ENCODE results near the gene MIS12. TPM values are rescaled to one million over a fixed set of nuclear protein-coding genes. Genes with fewer than 3 reads are reported as not detected.

Gene MIS12
- polyA plus RNA-seq, 4 donors = 7.6 to 21.0 (median 11.3) TPM

- FAIRE-seq = no peak
Observed at GRCh38 chr17:5532581-5532980, 46.2 kb downstream of the MIS12 start.

GRCh38 chr17:5533486-5534315, 47.3 kb downstream of the MIS12 start:
- 80 to 85% (median 84%) methylated on average over 18 of the region's 18 CpGs for WGBS, 3 donors
- DNase-seq (no peak), FAIRE-seq (no peak)
- H3K4me1 ChIP-seq (ENCODE audit: control insufficient read depth in 3 of 3, insufficient read depth in 2 of 3, low read depth in 1 of 3, low read length in 2 of 3) = no peaks in the 10 kb centered on the region
- no peak overlapping the region for H3K27ac ChIP-seq (ENCODE audit: low read depth in 1 of 3, low read length in 2 of 3)
- no peaks in the 10 kb centered on the region for H3K9me3 ChIP-seq (ENCODE audit: control insufficient read depth in 2 of 2, insufficient read depth in 1 of 2, low read depth in 1 of 2, low read length in 1 of 2)
- no peak overlapping the region for H3K4me3 ChIP-seq (ENCODE audit: low read depth in 1 of 3, low read length in 3 of 3)
- no peaks in the 10 kb centered on the region for H3K27me3 ChIP-seq (ENCODE audit: control insufficient read depth in 3 of 3, insufficient read depth in 3 of 3, low read length in 3 of 3)
- H3K36me3 ChIP-seq (ENCODE audit: control insufficient read depth in 3 of 3, insufficient read depth in 2 of 3, low read depth in 1 of 3, low read length in 3 of 3) = no peaks in the 10 kb centered on the region

More at GRCh38 chr17:5532581-5532980, 46.2 kb downstream of the MIS12 start:
- 86 to 88% (median 87%) methylated on average over 8 of the region's 8 CpGs for WGBS, 3 donors
- Histone ChIP-seq H3K4me1 (ENCODE audit: control insufficient read depth in 3 of 3, insufficient read depth in 2 of 3, low read depth in 1 of 3, low read length in 2 of 3) (no peaks in the 10 kb centered on the region), H3K4me3 (ENCODE audit: low read depth in 1 of 3, low read length in 3 of 3) (no peak overlapping the region), H3K9me3 (ENCODE audit: control insufficient read depth in 2 of 2, insufficient read depth in 1 of 2, low read depth in 1 of 2, low read length in 1 of 2) (no peaks in the 10 kb centered on the region), H3K27me3 (ENCODE audit: control insufficient read depth in 3 of 3, insufficient read depth in 3 of 3, low read length in 3 of 3) (no peaks in the 10 kb centered on the region), H3K27ac (ENCODE audit: low read depth in 1 of 3, low read length in 2 of 3) (no peak overlapping the region), H3K36me3 (ENCODE audit: control insufficient read depth in 3 of 3, insufficient read depth in 2 of 3, low read depth in 1 of 3, low read length in 3 of 3) (no peaks in the 10 kb centered on the region)
- DNase-seq = no peak

- H3K9me3 ChIP-seq (ENCODE audit: control insufficient read depth in 2 of 2, insufficient read depth in 1 of 2, low read depth in 1 of 2, low read length in 1 of 2) = no peaks in the 10 kb centered on the region
- no peak for FAIRE-seq
- 81 to 94% (median 88%) methylated on average over 2 of the region's 2 CpGs for WGBS, 3 donors
- no peak overlapping the region for H3K27ac ChIP-seq (ENCODE audit: low read depth in 1 of 3, low read length in 2 of 3)
- no peaks in the 10 kb centered on the region for H3K4me1 ChIP-seq (ENCODE audit: control insufficient read depth in 3 of 3, insufficient read depth in 2 of 3, low read depth in 1 of 3, low read length in 2 of 3)
- DNase-seq = no peak
- no peaks in the 10 kb centered on the region for H3K36me3 ChIP-seq (ENCODE audit: control insufficient read depth in 3 of 3, insufficient read depth in 2 of 3, low read depth in 1 of 3, low read length in 3 of 3)
- H3K4me3 ChIP-seq (ENCODE audit: low read depth in 1 of 3, low read length in 3 of 3) = no peak overlapping the region
- no peaks in the 10 kb centered on the region for H3K27me3 ChIP-seq (ENCODE audit: control insufficient read depth in 3 of 3, insufficient read depth in 3 of 3, low read length in 3 of 3)
Observed at GRCh38 chr17:5535436-5535835, 49.1 kb downstream of the MIS12 start.

GRCh38 chr17:5536866-5537650, 50.7 kb downstream of the MIS12 start:
- no peaks in the 10 kb centered on the region for H3K4me1 ChIP-seq (ENCODE audit: control insufficient read depth in 3 of 3, insufficient read depth in 2 of 3, low read depth in 1 of 3, low read length in 2 of 3)
- 69 to 75% (median 73%) methylated on average over 11 of the region's 11 CpGs for WGBS, 3 donors
- H3K27ac ChIP-seq (ENCODE audit: low read depth in 1 of 3, low read length in 2 of 3) = no peak overlapping the region
- H3K4me3 ChIP-seq (ENCODE audit: low read depth in 1 of 3, low read length in 3 of 3) = no peak overlapping the region
- DNase-seq = no peak
- H3K9me3 ChIP-seq (ENCODE audit: control insufficient read depth in 2 of 2, insufficient read depth in 1 of 2, low read depth in 1 of 2, low read length in 1 of 2) = no peaks in the 10 kb centered on the region
- H3K36me3 ChIP-seq (ENCODE audit: control insufficient read depth in 3 of 3, insufficient read depth in 2 of 3, low read depth in 1 of 3, low read length in 3 of 3) = no peaks in the 10 kb centered on the region
- no peaks in the 10 kb centered on the region for H3K27me3 ChIP-seq (ENCODE audit: control insufficient read depth in 3 of 3, insufficient read depth in 3 of 3, low read length in 3 of 3)
- no peak for FAIRE-seq

GRCh38 chr17:5539286-5539685, 52.9 kb downstream of the MIS12 start:
- no peak overlapping the region for H3K27ac ChIP-seq (ENCODE audit: low read depth in 1 of 3, low read length in 2 of 3)
- H3K4me3 ChIP-seq (ENCODE audit: low read depth in 1 of 3, low read length in 3 of 3) = no peak overlapping the region
- WGBS, 3 donors = 83 to 91% (median 88%) methylated on average over 8 of the region's 8 CpGs
- H3K9me3 ChIP-seq (ENCODE audit: control insufficient read depth in 2 of 2, insufficient read depth in 1 of 2, low read depth in 1 of 2, low read length in 1 of 2) = no peaks in the 10 kb centered on the region
- no peak for DNase-seq
- no peaks in the 10 kb centered on the region for H3K36me3 ChIP-seq (ENCODE audit: control insufficient read depth in 3 of 3, insufficient read depth in 2 of 3, low read depth in 1 of 3, low read length in 3 of 3)
- H3K27me3 ChIP-seq (ENCODE audit: control insufficient read depth in 3 of 3, insufficient read depth in 3 of 3, low read length in 3 of 3) = no peaks in the 10 kb centered on the region
- no peak for FAIRE-seq
- no peaks in the 10 kb centered on the region for H3K4me1 ChIP-seq (ENCODE audit: control insufficient read depth in 3 of 3, insufficient read depth in 2 of 3, low read depth in 1 of 3, low read length in 2 of 3)

GRCh38 chr17:5540321-5540720, 54.0 kb downstream of the MIS12 start:
- Histone ChIP-seq H3K27me3 (ENCODE audit: control insufficient read depth in 3 of 3, insufficient read depth in 3 of 3, low read length in 3 of 3) (no peaks in the 10 kb centered on the region), H3K27ac (ENCODE audit: low read depth in 1 of 3, low read length in 2 of 3) (no peak overlapping the region), H3K9me3 (ENCODE audit: control insufficient read depth in 2 of 2, insufficient read depth in 1 of 2, low read depth in 1 of 2, low read length in 1 of 2) (no peaks in the 10 kb centered on the region), H3K4me1 (ENCODE audit: control insufficient read depth in 3 of 3, insufficient read depth in 2 of 3, low read depth in 1 of 3, low read length in 2 of 3) (no peaks in the 10 kb centered on the region), H3K36me3 (ENCODE audit: control insufficient read depth in 3 of 3, insufficient read depth in 2 of 3, low read depth in 1 of 3, low read length in 3 of 3) (no peaks in the 10 kb centered on the region), H3K4me3 (ENCODE audit: low read depth in 1 of 3, low read length in 3 of 3) (no peak overlapping the region)
- no peak for DNase-seq
- WGBS, 3 donors = 87 to 92% (median 90%) methylated on average over 7 of the region's 7 CpGs
- no peak for FAIRE-seq

Other genes starting within 250 kb of the MIS12 start
- gene RABEP1, start 204.3 kb upstream of the MIS12 start, polyA plus RNA-seq = 10 to 100 TPM; 14.5 to 37.1 (median 16.0) TPM
- 10 to 100 TPM; 54.5 to 71.2 (median 63.8) TPM for gene NUP88, start 66.9 kb upstream of the MIS12 start, polyA plus RNA-seq
- 10 to 100 TPM; 27.3 to 54.2 (median 30.9) TPM for gene RPAIN, start 66.4 kb upstream of the MIS12 start, polyA plus RNA-seq
- 100 to 1,000 TPM in 2 of 4 donors, 10 to 100 TPM in 2; 83.9 to 291 (median 113) TPM for gene C1QBP, start 47.4 kb upstream of the MIS12 start, polyA plus RNA-seq
- gene DHX33, start 17.6 kb upstream of the MIS12 start, polyA plus RNA-seq = 10 to 100 TPM in 1 of 4 donors, 1 to 10 TPM in 3; 2.4 to 12.9 (median 5.4) TPM
- gene DERL2, start 388 bp upstream of the MIS12 start, polyA plus RNA-seq = 10 to 100 TPM; 57.5 to 69.7 (median 61.2) TPM
- 10 to 100 TPM in 2 of 4 donors, 1 to 10 TPM in 2; 2.2 to 12.8 (median 8.1) TPM for gene NLRP1, start 97.9 kb downstream of the MIS12 start, polyA plus RNA-seq